ENCODE results near the gene PLEKHH3.
"Not testable (repeated sequence)": the region's sequence is repeated elsewhere in the genome, so short reads cannot be mapped to it uniquely, and the experiment has no call there.

The PLEKHH3 gene

GRCh38 chr17:42629411-42630009 lies 47.3 kb downstream of the PLEKHH3 start:
- no peak for DNase-seq (ENCODE audit: low read depth)

DNA sequence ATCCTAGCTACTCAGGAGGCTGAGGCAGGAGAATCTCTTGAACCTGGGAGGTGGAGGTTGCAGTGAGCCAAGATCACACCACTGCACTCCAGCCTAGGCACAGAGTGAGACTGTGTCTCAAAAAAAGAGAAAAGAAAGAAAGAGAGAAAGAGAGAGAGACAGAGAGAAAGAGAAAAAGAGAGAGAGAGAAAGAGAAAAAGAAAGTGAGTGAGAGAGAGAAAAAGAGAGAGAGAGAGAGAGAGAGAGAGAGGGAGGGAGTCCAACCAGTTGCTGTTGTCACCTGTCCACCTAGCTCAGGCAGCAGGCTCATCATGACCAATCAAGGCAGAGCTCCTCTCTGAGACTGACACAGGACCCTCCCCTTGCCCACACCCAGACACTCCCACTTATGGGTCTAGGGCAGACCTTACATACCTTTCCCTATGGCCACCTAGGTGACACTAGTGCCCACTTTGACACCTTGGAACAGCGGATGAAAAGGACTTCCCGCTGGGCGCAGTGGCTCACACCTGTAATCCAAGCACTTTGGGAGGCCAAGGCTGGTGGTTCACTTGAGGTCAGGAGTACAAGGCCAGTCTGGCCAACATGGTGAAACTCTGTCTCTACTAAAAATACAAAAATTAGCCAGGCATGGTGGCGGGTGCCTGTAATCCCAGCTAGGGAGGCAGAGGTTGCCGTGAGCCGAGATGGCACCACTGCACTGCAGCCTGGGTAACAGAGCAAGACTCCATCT lies 49.6 kb downstream of the PLEKHH3 start:
- DNase-seq (ENCODE audit: low read depth) = not testable (repeated sequence)

- DNase-seq (ENCODE audit: low read depth) = no peak
Measured at GRCh38 chr17:42623732-42624596, 52.8 kb downstream of the PLEKHH3 start.

- DNase-seq (ENCODE audit: low read depth) = no peak
Measured at GRCh38 chr17:42623271-42623670, 53.5 kb downstream of the PLEKHH3 start.

- DNase-seq (ENCODE audit: low read depth) = not testable (repeated sequence)
Measured at GRCh38 chr17:42621987-42622386, 54.8 kb downstream of the PLEKHH3 start.

DNA sequence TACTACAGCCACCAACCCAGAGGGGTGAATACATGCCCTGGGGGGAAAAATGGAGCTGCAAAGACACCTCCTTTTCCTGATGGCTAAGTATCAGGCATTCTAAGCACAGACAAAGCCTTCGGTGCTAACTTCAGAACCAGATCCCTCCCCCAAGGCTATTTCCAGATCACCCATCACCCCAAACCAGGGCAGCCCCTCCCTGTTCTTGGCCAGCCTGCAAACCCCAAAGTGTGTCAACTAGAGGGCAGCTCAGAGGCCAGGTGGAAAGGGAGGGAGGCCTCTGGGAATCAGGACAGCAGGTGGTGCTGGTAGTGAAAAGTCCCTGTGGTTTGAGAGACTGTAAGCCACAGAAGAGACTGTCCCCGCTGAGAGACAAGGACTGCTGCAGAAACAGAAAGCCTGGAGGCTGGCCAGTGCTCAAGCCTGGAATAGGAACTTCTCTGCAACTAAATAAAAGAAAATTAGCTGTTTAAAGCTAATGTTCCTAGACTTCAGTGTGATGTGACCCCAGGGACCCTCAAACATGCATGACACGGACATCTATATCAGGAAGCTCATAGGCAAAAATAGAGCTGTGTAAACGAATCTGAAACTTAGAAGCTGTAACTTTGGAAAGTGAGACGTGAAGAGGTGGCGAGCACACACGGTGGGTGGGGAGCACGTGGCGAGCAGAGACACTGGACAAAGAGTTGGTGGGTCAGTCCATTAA lies 58.2 kb downstream of the PLEKHH3 start:
- no peak for DNase-seq (ENCODE audit: low read depth)

GRCh38 chr17:42617956-42618431 lies 58.8 kb downstream of the PLEKHH3 start:
- DNase-seq (ENCODE audit: low read depth) = no peak
